Esophagus squamous epithelium (tissue), 5 donors: ENCODE data around the gene FCGBP. TPM values are rescaled to one million over a fixed set of nuclear protein-coding genes. Genes with fewer than 3 reads are reported as not detected.
"Not testable (repeated sequence)": the region's sequence is repeated elsewhere in the genome, so short reads cannot be mapped to it uniquely, and the experiment has no call there.

Source experiments
- DNase-seq: peaks from one replicate; lab custom pipeline; 2025; lab: John Stamatoyannopoulos, UW
- H3K27ac ChIP-seq, 4 donors: fragments of 200-600 bp; sonication (generic); one replicate each; pipeline ENCODE4 v1.5.1; 2016 to 2019; ENCODE audit warnings: mild to moderate bottlenecking in 1 of 4
- H3K27me3 ChIP-seq, 4 donors: fragments of 200-600 bp; sonication (generic); 1 replicate in 3 of 4; 2 replicates in 1 of 4; pipeline versions ENCODE4 v1.5.1 to v1.6.0; 2017 to 2021; ENCODE audit warnings: antibody characterized with exemption in 1 of 4
- H3K36me3 ChIP-seq, 3 donors: fragments of 200-600 bp; sonication (generic); one replicate each; pipeline ENCODE4 v1.5.1; 2016 to 2019
- H3K4me1 ChIP-seq, 3 donors: fragments of 200-600 bp; sonication (generic); one replicate each; pipeline ENCODE4 v1.5.1; 2017 to 2019
- H3K4me3 ChIP-seq, 4 donors: fragments of 200-600 bp; sonication (generic); 1 replicate in 3 of 4; 2 replicates in 1 of 4; pipeline ENCODE4 v1.5.1; 2016 to 2019; ENCODE audit warnings: mild to moderate bottlenecking in 2 of 4, moderate library complexity in 1 of 4
- H3K9me3 ChIP-seq, 3 donors: fragments of 200-600 bp; sonication (generic); one replicate each; pipeline ENCODE4 v1.5.1; 2016 to 2019
- WGBS, 2 donors: methylation state at CpG; one replicate each; pipeline ENCODE4 v1.1.5; 2018; 5-methylcytosine and 5-hydroxymethylcytosine counted together
- intact Hi-C: fragments of 100-400 bp; cut with DNase I; formaldehyde crosslinking; loops from one replicate; pipeline ENCODE4 v1.15.0; 2022
- total RNA-seq, 4 donors: library from RNA; depleted of rRNA; stranded (reverse); fragments of >200 nt; gene quantifications; one replicate each; pipeline ENCODE4 v1.1.0, GENCODE V29; 2016
- TF ChIP-seq, protein P1 (sequence below), 6 experiments: fragments of 450-650 bp in 4 of 6; fragments of 200-600 bp in 2 of 6; sonication (generic) in 2 of 6; IDR thresholded peaks; one replicate each; pipeline ENCODE4 v1.5.1; 2016 to 2019; ENCODE audit warnings: antibody characterized with exemption in 6 of 6, mild to moderate bottlenecking in 4 of 6, moderate library complexity in 4 of 6
- donor health status: DM: yes; HTN: yes; CAD: no.

FCGBP gene
- total RNA-seq, 4 donors from 2014 or later, result 5.7 to 79.9 (median 41.0) TPM

DNA sequence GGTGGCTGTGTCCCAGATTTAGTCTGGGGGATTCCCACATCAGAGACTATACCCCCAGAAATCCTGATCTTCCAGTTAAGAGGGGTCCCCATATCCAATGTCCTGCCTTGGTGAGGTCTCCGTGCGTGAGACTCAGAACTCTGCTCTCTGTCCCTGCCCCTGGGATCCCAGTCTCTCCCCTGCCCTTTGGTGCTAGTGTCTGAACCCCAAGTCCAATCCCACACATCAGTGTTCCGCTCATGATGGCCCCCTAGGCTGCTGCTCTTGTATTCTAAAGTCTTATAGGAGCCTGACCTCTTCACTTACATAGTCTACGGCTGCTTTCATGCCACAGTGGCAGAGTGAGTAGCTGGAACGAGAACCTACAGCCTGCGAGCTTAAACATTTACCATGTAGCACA lies 35.6 kb downstream of the FCGBP start:
- H3K36me3 ChIP-seq, H3K27me3 ChIP-seq, H3K27ac ChIP-seq, DNase-seq, H3K9me3 ChIP-seq, H3K4me1 ChIP-seq, intact Hi-C loops, H3K4me3 ChIP-seq: not testable (repeated sequence)
- 25% methylated on average over 1 of the region's 6 CpGs; no CpG with 5 or more reads in 1 of the 2 donors for WGBS, 2 donors

DNA sequence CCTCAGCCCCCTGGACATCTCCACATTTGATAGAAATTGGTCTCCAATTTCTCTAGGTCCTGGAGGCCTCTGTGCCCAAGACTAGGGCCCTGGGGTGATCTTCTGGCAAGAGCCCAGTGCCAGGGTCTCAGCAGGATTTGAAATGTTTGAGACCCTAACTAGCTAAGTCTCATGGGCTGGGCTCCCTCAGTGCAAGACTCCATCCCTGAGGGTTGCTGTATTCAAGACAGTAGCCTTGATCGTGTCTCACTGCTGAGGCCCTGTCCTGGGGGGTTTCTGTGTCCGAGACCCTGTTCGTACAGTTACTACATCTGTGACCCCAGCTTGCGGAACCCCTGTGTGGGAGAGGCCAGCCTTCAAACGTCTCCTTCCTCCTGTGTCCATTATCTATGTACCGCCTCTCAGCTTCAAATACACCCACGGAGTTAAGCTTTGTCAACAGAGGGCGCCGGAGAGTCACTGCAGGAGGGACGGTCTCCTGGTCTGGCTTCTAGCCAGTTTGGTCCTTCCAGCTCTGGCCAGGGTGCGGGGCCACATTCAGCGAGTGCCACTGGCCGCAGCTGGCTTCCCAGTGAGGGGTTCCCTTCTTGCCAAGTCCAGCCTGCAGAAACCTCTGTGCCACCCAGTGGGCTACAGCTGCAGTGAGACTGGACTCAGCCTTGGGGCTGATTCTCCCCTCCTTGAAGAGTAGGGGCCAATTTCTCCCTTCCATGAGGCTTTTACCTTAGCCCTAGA lies 36.8 kb downstream of the FCGBP start:
- H3K4me1 ChIP-seq, H3K9me3 ChIP-seq, DNase-seq, H3K27ac ChIP-seq, intact Hi-C loops, H3K36me3 ChIP-seq, H3K4me3 ChIP-seq, H3K27me3 ChIP-seq: not testable (repeated sequence)
- TF ChIP-seq, protein P1, sequence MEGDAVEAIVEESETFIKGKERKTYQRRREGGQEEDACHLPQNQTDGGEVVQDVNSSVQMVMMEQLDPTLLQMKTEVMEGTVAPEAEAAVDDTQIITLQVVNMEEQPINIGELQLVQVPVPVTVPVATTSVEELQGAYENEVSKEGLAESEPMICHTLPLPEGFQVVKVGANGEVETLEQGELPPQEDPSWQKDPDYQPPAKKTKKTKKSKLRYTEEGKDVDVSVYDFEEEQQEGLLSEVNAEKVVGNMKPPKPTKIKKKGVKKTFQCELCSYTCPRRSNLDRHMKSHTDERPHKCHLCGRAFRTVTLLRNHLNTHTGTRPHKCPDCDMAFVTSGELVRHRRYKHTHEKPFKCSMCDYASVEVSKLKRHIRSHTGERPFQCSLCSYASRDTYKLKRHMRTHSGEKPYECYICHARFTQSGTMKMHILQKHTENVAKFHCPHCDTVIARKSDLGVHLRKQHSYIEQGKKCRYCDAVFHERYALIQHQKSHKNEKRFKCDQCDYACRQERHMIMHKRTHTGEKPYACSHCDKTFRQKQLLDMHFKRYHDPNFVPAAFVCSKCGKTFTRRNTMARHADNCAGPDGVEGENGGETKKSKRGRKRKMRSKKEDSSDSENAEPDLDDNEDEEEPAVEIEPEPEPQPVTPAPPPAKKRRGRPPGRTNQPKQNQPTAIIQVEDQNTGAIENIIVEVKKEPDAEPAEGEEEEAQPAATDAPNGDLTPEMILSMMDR (IDR thresholded peaks at IDR 0.05), result peak in 1 of 6 experiments; percentile 53
- WGBS, 2 donors, result 20% methylated on average over 4 of the region's 13 CpGs; no CpG with 5 or more reads in 1 of the 2 donors

DNA sequence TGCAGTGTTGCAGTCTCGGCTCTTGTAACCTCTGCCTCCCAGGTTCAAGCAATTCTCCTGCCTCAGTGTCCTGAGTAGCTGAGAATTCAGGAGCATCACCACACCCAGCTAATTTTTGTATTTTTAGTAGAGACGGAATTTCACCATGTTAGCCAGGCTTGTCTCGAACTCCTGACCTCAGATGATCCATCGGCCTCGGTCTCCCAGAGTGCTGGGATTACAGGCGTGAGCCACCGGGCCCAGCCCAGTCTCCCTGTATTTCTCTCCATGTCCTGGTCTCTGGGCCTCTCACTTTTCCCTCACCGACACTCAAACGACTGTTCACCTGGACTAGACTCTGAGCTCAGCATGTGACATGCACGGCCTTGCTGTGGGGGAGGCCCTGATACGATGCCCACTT lies 39.3 kb downstream of the FCGBP start:
- DNase-seq, H3K36me3 ChIP-seq, H3K27ac ChIP-seq, intact Hi-C loops, H3K9me3 ChIP-seq, H3K4me1 ChIP-seq, H3K4me3 ChIP-seq: not testable (repeated sequence)
- WGBS, 2 donors, result 86 to 91% methylated on average over 7 to 10 of the region's 11 CpGs
- peaks cover 0 to 22% (median 0%) of the 10 kb centered on the region in 4 donors for H3K27me3 ChIP-seq

DNA sequence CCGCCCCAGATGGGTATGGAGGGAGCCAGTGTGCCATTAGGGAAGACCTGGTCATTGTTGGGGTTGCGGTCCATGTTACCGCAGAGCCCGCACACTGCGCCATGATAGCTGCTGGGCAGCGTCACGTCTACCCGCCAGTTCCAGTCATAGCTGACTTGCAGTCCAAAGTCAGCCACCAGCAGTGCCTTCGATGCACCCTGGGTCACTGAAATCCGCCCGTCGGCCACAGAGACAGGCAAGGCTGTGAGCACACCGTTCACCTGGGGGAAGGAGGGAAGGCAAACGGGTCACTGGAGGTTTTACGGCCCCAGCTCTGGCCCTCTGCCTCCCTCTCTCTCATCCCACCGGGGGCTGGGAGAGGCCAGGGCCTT lies 40.2 kb downstream of the FCGBP start:
- H3K4me1 ChIP-seq, intact Hi-C loops, H3K9me3 ChIP-seq, DNase-seq, H3K36me3 ChIP-seq, H3K4me3 ChIP-seq, H3K27ac ChIP-seq: not testable (repeated sequence)
- H3K27me3 ChIP-seq, result peaks cover 0 to 22% (median 0%) of the 10 kb centered on the region in 4 donors
- WGBS, 2 donors, result no CpG with 5 or more reads among the region's 16 CpGs

DNA sequence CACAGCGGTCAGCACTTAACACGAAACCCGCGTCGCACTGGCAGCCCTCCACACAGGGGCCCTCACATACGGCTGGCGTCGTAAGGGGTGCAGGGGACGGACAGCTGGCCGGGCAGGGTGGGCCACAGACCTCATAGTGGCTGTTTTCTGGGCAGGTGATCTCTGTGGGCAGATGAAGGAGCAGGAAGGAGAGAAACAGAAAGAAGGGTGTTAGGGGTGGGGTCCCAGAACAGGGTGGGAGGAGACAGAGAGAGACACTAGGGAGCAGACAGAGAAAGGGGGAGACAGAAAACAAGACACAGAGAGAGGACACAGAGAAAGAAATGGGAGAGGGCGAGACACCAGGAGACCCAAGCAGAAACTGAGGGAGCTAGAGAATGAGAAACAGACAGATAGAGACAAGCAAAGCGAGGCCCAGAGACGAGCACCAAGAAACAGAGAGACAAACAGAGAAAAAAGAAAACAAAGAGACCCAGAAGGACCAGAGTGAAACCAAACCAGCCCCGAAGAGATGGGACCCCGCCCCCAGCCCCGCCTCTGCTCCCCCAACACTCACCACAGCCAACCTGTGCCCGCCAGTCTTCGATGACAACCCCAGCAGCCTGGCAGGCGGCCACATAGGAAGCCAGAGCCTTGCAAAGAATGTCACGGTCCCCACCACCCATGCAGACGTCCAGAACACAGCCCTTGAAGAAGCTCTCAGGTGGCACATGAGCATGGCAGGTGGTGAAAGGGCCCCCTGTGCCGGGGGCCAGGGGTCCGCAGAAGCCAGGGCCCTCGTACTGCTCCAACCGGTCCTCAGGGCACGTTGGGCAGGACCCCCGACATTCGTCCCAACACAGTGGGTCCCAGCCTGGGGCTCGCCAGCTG lies 40.8 kb downstream of the FCGBP start:
- not testable (repeated sequence) for DNase-seq, H3K27ac ChIP-seq, H3K9me3 ChIP-seq, H3K4me3 ChIP-seq, H3K4me1 ChIP-seq, H3K36me3 ChIP-seq
- H3K27me3 ChIP-seq, result peaks cover 0 to 22% (median 0%) of the 10 kb centered on the region in 4 donors
- intact Hi-C loops, result loop anchor here (2.0 kb wide), 1 partner anchor 15 kb away; no protein-coding TSS in a partner anchor
- 63 to 65% methylated on average over 10 to 14 of the region's 29 CpGs for WGBS, 2 donors

DNA sequence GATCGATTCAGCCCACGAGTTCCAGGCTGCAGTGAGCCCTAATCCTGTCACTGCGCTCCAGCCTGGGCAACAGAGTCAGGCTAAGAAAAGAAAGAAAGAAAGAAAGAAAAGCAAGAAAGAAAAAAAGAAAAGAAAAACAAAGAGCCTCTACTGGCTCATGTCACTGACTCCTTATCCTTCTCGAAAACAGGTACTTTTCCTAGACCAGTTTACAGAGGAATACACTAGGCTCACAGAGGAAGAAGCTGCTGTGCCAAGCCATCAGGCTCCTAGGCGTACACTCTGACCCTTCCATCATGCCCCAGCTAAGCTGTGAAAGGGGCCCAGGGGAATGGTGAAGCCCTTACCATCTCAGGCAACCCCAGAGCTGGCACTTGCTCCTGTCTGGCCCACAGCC lies 41.9 kb downstream of the FCGBP start:
- not testable (repeated sequence) for DNase-seq, H3K4me1 ChIP-seq, H3K36me3 ChIP-seq, H3K9me3 ChIP-seq, H3K4me3 ChIP-seq, H3K27ac ChIP-seq
- 73 to 76% methylated on average over 5 of the region's 5 CpGs for WGBS, 2 donors
- intact Hi-C loops, result loop anchor here (2.0 kb wide), 1 partner anchor 14 kb away; no protein-coding TSS in a partner anchor
- H3K27me3 ChIP-seq, result peaks cover 0 to 22% (median 0%) of the 10 kb centered on the region in 4 donors

DNA sequence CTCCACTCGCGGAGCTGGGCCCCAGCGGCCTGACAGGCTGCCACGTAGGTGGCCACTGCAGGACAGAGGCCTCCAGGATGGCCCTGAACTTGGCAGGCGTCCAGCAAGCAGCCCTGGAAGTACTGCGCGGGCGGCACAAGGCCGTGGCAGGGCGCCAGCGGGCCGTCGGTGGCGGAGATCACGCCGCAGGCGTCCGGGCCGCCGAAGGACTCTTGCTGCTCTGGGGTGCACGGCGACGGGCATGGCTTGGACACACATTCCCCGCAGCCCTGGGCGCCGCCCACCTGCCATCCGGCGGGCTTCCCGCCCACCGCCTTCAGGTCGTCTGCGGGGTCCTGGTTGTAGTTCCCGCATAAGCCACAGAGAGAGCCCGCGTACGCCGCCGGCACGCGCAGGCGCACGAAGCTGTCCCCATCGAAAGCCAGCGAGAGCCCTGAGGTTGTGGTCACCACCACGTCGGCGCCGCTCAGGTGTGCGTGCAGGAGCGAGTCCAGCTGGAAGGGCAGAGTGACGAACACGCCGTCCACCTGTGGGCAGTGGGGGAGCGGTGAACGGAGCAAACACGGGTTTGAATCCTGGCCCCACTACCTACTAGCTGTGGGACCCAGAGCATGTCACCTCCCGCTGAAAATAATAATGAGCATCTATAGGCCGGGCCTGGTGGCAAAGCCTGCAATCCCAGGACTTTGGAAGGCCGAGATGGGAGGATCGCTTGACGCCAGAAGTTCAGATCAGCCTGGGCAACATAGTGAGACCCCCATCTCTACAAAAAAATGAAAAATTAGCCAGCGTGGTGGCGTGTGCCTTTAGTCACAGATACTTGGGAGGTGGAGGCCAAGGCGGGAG lies 42.6 kb downstream of the FCGBP start:
- H3K9me3 ChIP-seq, DNase-seq, H3K36me3 ChIP-seq, H3K4me1 ChIP-seq, H3K27ac ChIP-seq: not testable (repeated sequence)
- Histone ChIP-seq H3K27me3 (peaks cover 0 to 22% (median 0%) of the 10 kb centered on the region in 4 donors), H3K4me3 (peak overlapping the region in 1 of 4 donors; percentile 5)
- WGBS, 2 donors, result 63 to 90% methylated on average over 29 to 44 of the region's 64 CpGs
- intact Hi-C loops, result loop anchor here (2.0 kb wide), 1 partner anchor 13 kb away; no protein-coding TSS in a partner anchor
